K562 (cell line): ENCODE measurements around the gene IFI44L. TPM values are rescaled to one million over a fixed set of nuclear protein-coding genes. Genes with fewer than 3 reads are reported as not detected.

ENCODE experiments used
- ATAC-seq: fragments of 200-7000 bp; cut with Tn5 transposase; 3 replicates; pipeline ENCODE4 v1.9.1; 2020; ENCODE audit warnings: moderate library complexity
- BruUV-seq: library from RNA; stranded (reverse); fragments of 400-500 nt; replicated peaks from 2 replicates; lab custom pipeline; 2021; lab: Mats Ljungman, UMichigan
- CTCF ChIA-PET: fragments of 300-600 bp; formaldehyde crosslinking; extraction: SDS; loops from one replicate; lab custom pipeline; 2021; ENCODE audit warnings: low intra/inter-chr PET ratio; lab: Yijun Ruan, JAX
- POLR2A ChIA-PET: fragments of 300-600, 350-650 bp; sonication (Branson Sonifier 250); formaldehyde crosslinking; extraction: SDS; loops from one replicate; lab custom pipeline; 2021; ENCODE audit warnings: antibody characterized with exemption, inconsistent platforms; lab: Yijun Ruan, JAX
- DNase-seq, 4 experiments: peaks; one replicate each; pipeline versions ENCODE4 v3.0.0 to v3.0.0-alpha.2; 2011 to 2018; ENCODE audit warnings: low spot score in 3 of 4, mixed read lengths in 3 of 4; ENCODE audit errors: extremely low read depth in 1 of 4
- FAIRE-seq: peaks from 2 replicates; lab custom pipeline; 2011; peaks lifted over from hg19 to GRCh38; lab: Jason Lieb, UNC
- H2AFZ ChIP-seq: 2 replicates; pipeline ENCODE4 v1.6.0; 2011; ENCODE audit warnings: low read depth, low read length, control low read depth, inconsistent platforms
- H3K27ac ChIP-seq: fragments of 200-600 bp; 3 replicates; pipeline ENCODE4 v1.8.0; 2011; ENCODE audit warnings: low read depth, mild to moderate bottlenecking, control low read depth, inconsistent platforms, low read length, moderate library complexity, mixed read lengths; ENCODE audit errors: extremely low read depth
- H3K27me3 ChIP-seq, 2 experiments: fragments of 300-600 bp in 1 of 2; 2 replicates in 1 of 2; 3 replicates in 1 of 2; pipeline versions ENCODE4 v1.6.0 to v1.8.0; 2011; ENCODE audit warnings: inconsistent platforms in 2 of 2, low read length in 2 of 2, mild to moderate bottlenecking in 1 of 2, mixed read lengths in 1 of 2, moderate library complexity in 1 of 2; ENCODE audit not compliant: control insufficient read depth in 2 of 2, insufficient read depth in 2 of 2
- H3K36me3 ChIP-seq: fragments of 300-600 bp; 3 replicates; pipeline ENCODE4 v1.8.0; 2011; ENCODE audit warnings: mild to moderate bottlenecking, low read length, inconsistent platforms; ENCODE audit not compliant: control insufficient read depth, insufficient read depth
- H3K4me1 ChIP-seq, 2 experiments: fragments of 200-600 bp in 1 of 2; replicated peaks in 1 of 2; 2 replicates in 1 of 2; 3 replicates in 1 of 2; pipeline versions ENCODE4 v1.5.1 to v1.8.0; 2011; ENCODE audit warnings: inconsistent platforms in 2 of 2, low read length in 2 of 2, mild to moderate bottlenecking in 1 of 2, mixed read lengths in 1 of 2, moderate library complexity in 1 of 2; ENCODE audit not compliant: control insufficient read depth in 2 of 2, insufficient read depth in 2 of 2
- H3K4me2 ChIP-seq: 2 replicates; pipeline ENCODE4 v1.6.1; 2011; ENCODE audit warnings: low read length, control low read depth, inconsistent platforms, mixed read lengths; ENCODE audit not compliant: insufficient read depth
- H3K4me3 ChIP-seq: fragments of 200-600 bp; sonication (generic), shearing (Covaris generic); 2 replicates; pipeline ENCODE4 v1.5.1; 2016; ENCODE audit warnings: control low read depth, inconsistent platforms
- H3K79me2 ChIP-seq: fragments of 200-600 bp; 3 replicates; pipeline ENCODE4 v1.8.0; 2011; ENCODE audit warnings: low read length, inconsistent platforms; ENCODE audit not compliant: control insufficient read depth, insufficient read depth
- H3K9ac ChIP-seq, 2 experiments: 2 replicates each; pipeline versions ENCODE4 v1.6.0 to v1.6.1; 2011; ENCODE audit warnings: low read depth in 2 of 2, low read length in 2 of 2, control low read depth in 1 of 2, inconsistent platforms in 1 of 2, mild to moderate bottlenecking in 1 of 2, mixed read lengths in 1 of 2; ENCODE audit not compliant: insufficient read depth in 1 of 2
- H3K9me1 ChIP-seq: one replicate; pipeline ENCODE4 v1.6.0; 2011; ENCODE audit warnings: inconsistent platforms, mild to moderate bottlenecking, low read length, moderate library complexity; ENCODE audit not compliant: control insufficient read depth, insufficient read depth
- H3K9me3 ChIP-seq: replicated peaks from 2 replicates; pipeline ENCODE4 v1.5.1; 2011; ENCODE audit warnings: low read depth, low read length, inconsistent platforms; ENCODE audit not compliant: control insufficient read depth, insufficient read depth
- H4K20me1 ChIP-seq: replicated peaks from 2 replicates; pipeline ENCODE4 v1.6.1; 2011; ENCODE audit warnings: low read length, inconsistent platforms, mixed read lengths; ENCODE audit not compliant: control insufficient read depth, insufficient read depth
- DPF2 ChIP-seq: fragments of 450-650 bp; IDR thresholded peaks from 2 replicates; pipeline ENCODE4 v1.6.1; 2016
- EGR1 ChIP-seq: fragments of 450-650 bp; conservative IDR thresholded peaks from 2 replicates; pipeline ENCODE4 v1.6.1; 2017; ENCODE audit warnings: mild to moderate bottlenecking
- ESRRB ChIP-seq: fragments of 250-450 bp; sonication (Bioruptor Pico); IDR thresholded peaks from 2 replicates; pipeline ENCODE4 v1.5.0; 2020; ENCODE audit warnings: mild to moderate bottlenecking, moderate library complexity, borderline replicate concordance
- MECOM ChIP-seq: fragments of 250-450 bp; sonication (Bioruptor Pico); IDR thresholded peaks from 2 replicates; pipeline ENCODE4 v1.8.0; 2022; ENCODE audit warnings: inconsistent platforms
- NFYB ChIP-seq: IDR thresholded peaks from 2 replicates; pipeline ENCODE4 v1.6.1; 2011; ENCODE audit warnings: mild to moderate bottlenecking, moderate library complexity; ENCODE audit not compliant: insufficient read length; ENCODE audit errors: extremely low read depth
- PRMT5 ChIP-seq: sonication (generic); formaldehyde crosslinking; IDR thresholded peaks from 2 replicates; pipeline ENCODE4 v1.5.0; 2020; ENCODE audit warnings: missing genetic modification reagents
- RBM14 ChIP-seq: fragments of 200-400 bp; formaldehyde crosslinking; IDR thresholded peaks from 2 replicates; pipeline ENCODE4 v1.6.1; 2018; ENCODE audit warnings: low read depth, mild to moderate bottlenecking, low read length, moderate library complexity, borderline replicate concordance; ENCODE audit not compliant: insufficient read depth
- SMARCC2 ChIP-seq: fragments of 450-650 bp; IDR thresholded peaks from 2 replicates; pipeline ENCODE4 v1.6.1; 2017; ENCODE audit warnings: antibody characterized with exemption, moderate library complexity, mild to moderate bottlenecking, low read depth
- SREBF1 ChIP-seq: fragments of 150-350 bp; IDR thresholded peaks from 2 replicates; pipeline ENCODE4 v1.6.1; 2014; ENCODE audit warnings: antibody characterized with exemption, low read depth, low read length, borderline replicate concordance
- SRSF1 ChIP-seq: fragments of 200-400 bp; formaldehyde crosslinking; IDR thresholded peaks from 2 replicates; pipeline ENCODE4 v1.6.1; 2017; ENCODE audit warnings: mild to moderate bottlenecking, low read depth, low read length, moderate library complexity
- ZBTB34 ChIP-seq: fragments of 250-450 bp; sonication (Bioruptor Pico); IDR thresholded peaks from 2 replicates; pipeline ENCODE4 v1.8.0; 2021; ENCODE audit warnings: mild to moderate bottlenecking, moderate library complexity
- ZC3H11A ChIP-seq: IDR thresholded peaks from 2 replicates; pipeline ENCODE4 v1.6.1; 2012; ENCODE audit warnings: low read depth, low read length, improper control_type of control experiment
- ZMIZ1 ChIP-seq, 2 experiments: fragments of 150-350 bp in 1 of 2; IDR thresholded peaks; 2 replicates each; pipeline ENCODE4 v1.6.1; 2012 to 2016; ENCODE audit warnings: low read depth in 2 of 2, low read length in 2 of 2, mild to moderate bottlenecking in 1 of 2, moderate library complexity in 1 of 2
- ZNF280B ChIP-seq: fragments of 250-450 bp; sonication (Bioruptor Pico); IDR thresholded peaks from 2 replicates; pipeline ENCODE4 v1.5.1; 2021; ENCODE audit warnings: mild to moderate bottlenecking
- ZNF551 ChIP-seq: fragments of 250-450 bp; sonication (Bioruptor Pico); IDR thresholded peaks from 2 replicates; pipeline ENCODE4 v1.5.0; 2021; ENCODE audit warnings: mild to moderate bottlenecking, moderate library complexity
- ZNF561 ChIP-seq: fragments of 450-650 bp; formaldehyde crosslinking; conservative IDR thresholded peaks from 2 replicates; pipeline ENCODE4 v1.4.0; 2020; ENCODE audit warnings: mild to moderate bottlenecking, moderate library complexity
- WGBS: fragments of 100-300 bp; shearing (Covaris generic); methylation state at CpG from one replicate; pipeline ENCODE4 v1.1.6; 2016; ENCODE audit warnings: low coverage, mixed read lengths; ENCODE audit not compliant: insufficient coverage; ENCODE audit errors: missing lambda C conversion rate; 5-methylcytosine and 5-hydroxymethylcytosine counted together
- in situ Hi-C: fragments of 300-500 bp; cut with MboI; formaldehyde crosslinking; loops from 4 replicates; pipeline ENCODE4 v1.15.0; 2018; ENCODE audit warnings: inconsistent platforms, mixed read lengths
- intact Hi-C: fragments of 100-400 bp; cut with micrococcal nuclease; formaldehyde crosslinking; loops from 2 replicates; pipeline ENCODE4 v1.14.2; 2022
- polyA plus RNA-seq, 8 experiments: library from polyadenylated mRNA; depleted of rRNA in 4 of 8; stranded (reverse) in 5 of 8; unstranded in 3 of 8; fragments of >200 nt; fragmentation: Nextera tagmentation in 2 of 8; fragmentation: Illumina TruSeq in 1 of 8; extraction: Ambion mirVana in 2 of 8; extraction: Trizol in 1 of 8; gene quantifications; 2 replicates each; pipeline versions ENCODE4 v1.2.1 to v1.2.3, GENCODE V29; 2011 to 2014; ENCODE audit warnings: inconsistent platforms in 1 of 8, missing spikeins in 1 of 8
- total RNA-seq, 7 experiments: library from RNA; depleted of rRNA in 6 of 7; stranded (reverse); fragments of >200 nt in 6 of 7; fragmentation: Illumina TruSeq in 2 of 7; extraction: Trizol in 2 of 7; gene quantifications; 2 replicates each; pipeline versions ENCODE4 v1.2.1 to v1.2.3, GENCODE V29; 2011 to 2021; ENCODE audit warnings: low replicate concordance in 1 of 7

IFI44L gene
- total and polyA plus RNA-seq, 9 of the 15 experiments (the other 6 are each of a cell fraction or from before 2014, with no cell fraction given): 0.04 to 0.22 TPM; not detected in 7

GRCh38 chr1:78672428-78672827, 52.2 kb downstream of the IFI44L start:
- Histone ChIP-seq H3K4me3 (no peak overlapping the region), H3K27me3 (no peaks in the 10 kb centered on the region), H3K27ac (no peak overlapping the region), H3K4me1 (no peaks in the 10 kb centered on the region), H3K4me2 (no peak overlapping the region), H3K9me1 (no peaks in the 10 kb centered on the region), H2AFZ (no peak overlapping the region), H3K36me3 (no peaks in the 10 kb centered on the region), H3K9me3 (no peaks in the 10 kb centered on the region), H4K20me1 (no peaks in the 10 kb centered on the region), H3K9ac (no peak overlapping the region), H3K79me2 (no peaks in the 10 kb centered on the region)
- TF ChIP-seq ZNF551 (CRISPR knock-in tag) (no peak), PRMT5 (CRISPR knock-in tag) (no peak), ZNF561 (CRISPR knock-in tag) (no peak), MECOM (CRISPR knock-in tag) (no peak), RBM14 (no peak), NFYB (no peak), ZMIZ1 (IDR thresholded peaks at IDR 0.05; ENCODE audit: low read depth in 2 of 2, low read length in 2 of 2) (no peak), SMARCC2 (no peak), ZC3H11A (no peak), EGR1 (no peak), ZBTB34 (CRISPR knock-in tag) (no peak), ZNF280B (no peak), SRSF1 (no peak), ESRRB (CRISPR knock-in tag) (no peak), DPF2 (no peak), SREBF1 (no peak)
- in situ Hi-C loops: loop anchor here (25.0 kb wide), 1 partner anchor 535 kb away; no protein-coding TSS in a partner anchor
- intact Hi-C loops: no loop called here
- WGBS: 0% methylated on average over 1 of the region's 1 CpG
- DNase-seq (no peak), ATAC-seq (no peak), FAIRE-seq (no peak)
- ChIA-PET CTCF (no interaction called here), POLR2A (no interaction called here)
- no TSS peak for BruUV-seq
